Breast epithelium (tissue), 4 donors: ENCODE data around the gene HPS6. TPM values are rescaled to one million over a fixed set of nuclear protein-coding genes. Genes with fewer than 3 reads are reported as not detected.
"Not testable (repeated sequence)": the region's sequence is repeated elsewhere in the genome, so short reads cannot be mapped to it uniquely, and the experiment has no call there.

Experiments
- DNase-seq, 2 donors: peaks; one replicate each; pipeline ENCODE4 v3.0.0-alpha.2; 2019; ENCODE audit warnings: low spot score in 2 of 2
- H3K27ac ChIP-seq, 2 donors: fragments of 200-600 bp; sonication (generic) in 1 of 2; one replicate each; pipeline ENCODE4 v1.5.1; 2016 to 2019; ENCODE audit warnings: mild to moderate bottlenecking in 1 of 2
- H3K27me3 ChIP-seq, 2 donors: fragments of 200-600 bp; sonication (generic) in 1 of 2; one replicate each; pipeline versions ENCODE4 v1.5.1 to v1.6.0; 2017 to 2019; ENCODE audit warnings: control low read depth in 1 of 2, mild to moderate bottlenecking in 1 of 2
- H3K36me3 ChIP-seq: fragments of 200-600 bp; one replicate; pipeline ENCODE4 v1.5.1; 2019
- H3K4me1 ChIP-seq, 2 donors: fragments of 200-600 bp; sonication (generic); one replicate each; pipeline ENCODE4 v1.5.1; 2016 to 2019; ENCODE audit warnings: control low read depth in 1 of 2
- H3K4me3 ChIP-seq, 3 donors: fragments of 200-600 bp; sonication (generic); 1 replicate in 2 of 3; 2 replicates in 1 of 3; pipeline ENCODE4 v1.5.1; 2016 to 2019; ENCODE audit warnings: mild to moderate bottlenecking in 3 of 3, moderate library complexity in 2 of 3
- H3K9me3 ChIP-seq, 2 donors: fragments of 200-600 bp; sonication (generic) in 1 of 2; one replicate each; pipeline ENCODE4 v1.5.1; 2016 to 2019; ENCODE audit warnings: control low read depth in 1 of 2
- POLR2A ChIP-seq: fragments of 450-650 bp; IDR thresholded peaks from one replicate; pipeline ENCODE4 v1.6.1; 2016; ENCODE audit warnings: antibody characterized with exemption, mild to moderate bottlenecking, moderate library complexity
- POLR2AphosphoS5 ChIP-seq, 3 donors: sonication (generic); formaldehyde crosslinking; IDR thresholded peaks; one replicate each; pipeline ENCODE4 v1.6.1; 2017; ENCODE audit warnings: antibody characterized with exemption in 3 of 3
- intact Hi-C: fragments of 100-400 bp; cut with DNase I; formaldehyde crosslinking; loops from one replicate; pipeline ENCODE4 v1.15.1; 2023; ENCODE audit warnings: low total_unique reads
- total RNA-seq, 3 donors: library from RNA; depleted of rRNA; stranded (reverse); fragments of >200 nt; gene quantifications; one replicate each; pipeline ENCODE4 v1.1.0, GENCODE V29; 2016
- TF ChIP-seq, protein P1 (sequence below), 3 donors: fragments of 450-650 bp; IDR thresholded peaks; one replicate each; pipeline ENCODE4 v1.5.1; 2016 to 2017; ENCODE audit warnings: antibody characterized with exemption in 3 of 3, mild to moderate bottlenecking in 3 of 3, moderate library complexity in 3 of 3

The HPS6 gene
- total RNA-seq, 3 donors from 2014 or later: 17.4 to 22.7 (median 19.7) TPM

- Histone ChIP-seq H3K27ac (no peak overlapping the region), H3K4me3 (no peak overlapping the region), H3K4me1 (no peaks in the 10 kb centered on the region), H3K9me3 (no peaks in the 10 kb centered on the region), H3K36me3 (no peaks in the 10 kb centered on the region), H3K27me3 (no peaks in the 10 kb centered on the region)
- no peak for DNase-seq
- TF ChIP-seq POLR2A (no peak), POLR2AphosphoS5 (IDR thresholded peaks at IDR 0.05) (no peak)
- TF ChIP-seq, protein P1, sequence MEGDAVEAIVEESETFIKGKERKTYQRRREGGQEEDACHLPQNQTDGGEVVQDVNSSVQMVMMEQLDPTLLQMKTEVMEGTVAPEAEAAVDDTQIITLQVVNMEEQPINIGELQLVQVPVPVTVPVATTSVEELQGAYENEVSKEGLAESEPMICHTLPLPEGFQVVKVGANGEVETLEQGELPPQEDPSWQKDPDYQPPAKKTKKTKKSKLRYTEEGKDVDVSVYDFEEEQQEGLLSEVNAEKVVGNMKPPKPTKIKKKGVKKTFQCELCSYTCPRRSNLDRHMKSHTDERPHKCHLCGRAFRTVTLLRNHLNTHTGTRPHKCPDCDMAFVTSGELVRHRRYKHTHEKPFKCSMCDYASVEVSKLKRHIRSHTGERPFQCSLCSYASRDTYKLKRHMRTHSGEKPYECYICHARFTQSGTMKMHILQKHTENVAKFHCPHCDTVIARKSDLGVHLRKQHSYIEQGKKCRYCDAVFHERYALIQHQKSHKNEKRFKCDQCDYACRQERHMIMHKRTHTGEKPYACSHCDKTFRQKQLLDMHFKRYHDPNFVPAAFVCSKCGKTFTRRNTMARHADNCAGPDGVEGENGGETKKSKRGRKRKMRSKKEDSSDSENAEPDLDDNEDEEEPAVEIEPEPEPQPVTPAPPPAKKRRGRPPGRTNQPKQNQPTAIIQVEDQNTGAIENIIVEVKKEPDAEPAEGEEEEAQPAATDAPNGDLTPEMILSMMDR (IDR thresholded peaks at IDR 0.05): no peak
- intact Hi-C loops: loop anchor here (5.0 kb wide), 1 partner anchor 588 kb away; no protein-coding TSS in a partner anchor
Observed at GRCh38 chr10:102045292-102045691, 19.9 kb upstream of the HPS6 start.

DNA sequence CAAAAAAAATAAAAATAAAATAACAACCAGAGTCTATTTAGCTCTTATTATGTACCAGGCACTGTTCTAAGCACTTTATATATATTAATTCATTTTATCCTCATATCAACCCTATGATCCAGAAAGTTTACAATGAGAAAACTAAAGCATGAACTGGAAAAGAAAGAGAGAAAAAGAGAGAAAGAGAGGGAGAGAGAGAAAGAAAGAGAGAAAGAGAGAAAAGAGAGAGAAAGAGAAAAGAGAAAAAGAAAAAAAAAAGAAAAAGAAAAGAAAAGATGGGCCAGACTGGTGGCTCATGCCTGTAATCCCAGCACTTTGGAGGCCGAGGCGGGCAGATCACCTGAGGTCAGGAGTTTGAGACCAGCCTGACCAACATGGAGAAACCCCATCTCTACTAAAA is 19.1 kb upstream of the HPS6 start:
- no peak overlapping the region for H3K4me3 ChIP-seq
- DNase-seq: no peak
- no peak overlapping the region for H3K27ac ChIP-seq
- no peaks in the 10 kb centered on the region for H3K9me3 ChIP-seq
- no peaks in the 10 kb centered on the region for H3K27me3 ChIP-seq
- intact Hi-C loops: loop anchor here (5.0 kb wide), 1 partner anchor 589 kb away; no protein-coding TSS in a partner anchor
- TF ChIP-seq POLR2A (no peak), POLR2AphosphoS5 (IDR thresholded peaks at IDR 0.05) (no peak)
- TF ChIP-seq, protein P1 (IDR thresholded peaks at IDR 0.05): no peak
- no peaks in the 10 kb centered on the region for H3K36me3 ChIP-seq
- no peaks in the 10 kb centered on the region for H3K4me1 ChIP-seq

- intact Hi-C loops, H3K36me3 ChIP-seq, H3K4me1 ChIP-seq, H3K27me3 ChIP-seq, DNase-seq, H3K9me3 ChIP-seq: not testable (repeated sequence)
- Histone ChIP-seq H3K4me3 (peak overlapping the region; percentile 67 to 92 (median 75)), H3K27ac (peak overlapping the region; percentile 90 to 97)
Observed at GRCh38 chr10:102054881-102055646, 10.1 kb upstream of the HPS6 start.

DNA sequence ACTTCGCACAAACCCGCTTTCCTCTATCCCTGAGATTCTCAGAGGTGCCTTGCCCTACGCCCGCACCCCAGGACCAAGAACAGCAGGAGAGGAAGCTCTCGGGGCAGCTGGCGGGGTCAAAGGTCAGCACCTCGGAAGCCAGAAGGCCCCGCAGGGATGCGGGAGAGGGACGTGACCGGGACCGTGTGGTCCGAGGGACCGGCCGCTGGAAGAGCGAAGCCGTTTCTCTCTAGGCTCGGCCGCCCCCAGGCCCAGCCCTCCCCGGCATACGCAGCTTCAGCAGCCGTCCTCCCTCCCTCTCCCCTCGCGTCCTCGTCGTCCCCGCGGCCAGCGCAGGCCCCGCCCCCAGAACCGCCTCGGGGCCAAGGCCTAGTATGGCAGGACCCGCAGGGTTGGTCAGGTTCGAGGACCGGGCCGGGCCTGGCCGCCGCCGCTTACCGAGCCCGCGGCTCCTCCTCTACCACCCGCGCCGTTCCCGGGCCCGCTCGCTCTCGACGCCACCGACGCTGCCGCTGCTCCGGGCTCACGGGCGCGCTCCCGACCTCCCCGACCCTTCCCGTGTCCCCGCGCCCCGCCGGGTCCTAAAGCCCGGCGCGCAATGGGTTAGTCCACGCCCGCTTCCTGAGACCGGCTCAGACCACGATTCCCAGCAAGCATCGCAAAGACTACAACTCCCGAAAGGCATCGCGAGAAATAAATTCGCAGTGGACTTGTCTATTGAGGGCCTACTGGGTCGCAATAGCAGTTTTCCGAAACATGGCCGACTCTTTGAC is 9.3 kb upstream of the HPS6 start, which contains the start of gene ARMH3:
Gene ARMH3 (minus strand): TSS at position 527 of the 773 bp plus-strand sequence. CDS start 16,059 bp downstream, outside the sequence.
- peak; percentile 85 for DNase-seq
- H3K27me3 ChIP-seq: no peaks in the 10 kb centered on the region
- no peaks in the 10 kb centered on the region for H3K36me3 ChIP-seq
- intact Hi-C loops: no loop called here
- H3K4me3 ChIP-seq: peak within 1 kb of the TSS; percentile 67 to 92 (median 75)
- peak within 1 kb of the TSS; percentile 90 to 97 for H3K27ac ChIP-seq
- peaks cover 0 to 7% of the 10 kb centered on the region in 2 donors for H3K4me1 ChIP-seq
- H3K9me3 ChIP-seq: no peaks in the 10 kb centered on the region
- TF ChIP-seq POLR2A (peak; percentile 20), POLR2AphosphoS5 (IDR thresholded peaks at IDR 0.05) (peak; percentile 73 to 82 (median 81))
- TF ChIP-seq, protein P1 (IDR thresholded peaks at IDR 0.05): peak in 1 of 3 donors; percentile 23

GRCh38 chr10:102059987-102060386 is 5.2 kb upstream of the HPS6 start:
- H3K4me3 ChIP-seq: no peak overlapping the region

More at GRCh38 chr10:102059987-102060386, 5.2 kb upstream of the HPS6 start:
- H3K27me3 ChIP-seq: no peaks in the 10 kb centered on the region
- no peak for DNase-seq
- no peak for TF ChIP-seq POLR2A
- H3K9me3 ChIP-seq: no peaks in the 10 kb centered on the region
- no peak overlapping the region for H3K27ac ChIP-seq
- H3K4me1 ChIP-seq: no peaks in the 10 kb centered on the region
- intact Hi-C loops: loop anchor here (5.0 kb wide), 1 partner anchor 1427 kb away; no protein-coding TSS in a partner anchor
- H3K36me3 ChIP-seq: no peaks in the 10 kb centered on the region
